Measurements from ENCODE around the gene PDE4B. TPM values are rescaled to one million over a fixed set of nuclear protein-coding genes. Genes with fewer than 3 reads are reported as not detected.

PDE4B gene
- total and polyA plus RNA-seq, 9 of the 15 experiments (the other 6 are each of a cell fraction or from before 2014, with no cell fraction given): 0.09 TPM; not detected in 8

DNA sequence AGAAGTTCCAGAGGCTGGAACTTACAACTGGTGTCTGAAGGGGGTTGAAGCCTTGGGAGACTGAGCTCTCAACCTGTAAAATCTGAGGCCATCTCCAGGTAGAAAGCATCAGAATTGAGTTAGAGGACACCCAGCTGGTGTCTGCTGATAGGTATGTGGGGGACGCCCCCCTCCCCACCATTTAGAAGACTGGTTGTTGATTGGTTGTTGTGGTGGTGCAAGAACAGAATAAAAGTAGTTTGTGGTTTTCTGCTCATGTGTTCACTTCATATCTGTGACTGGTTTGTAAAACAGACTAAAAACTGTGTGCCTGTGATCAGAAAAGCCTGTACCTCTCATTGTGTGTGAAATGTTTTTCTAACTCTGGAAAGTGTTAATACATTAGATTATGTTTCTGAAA, 33.2 kb upstream of the PDE4B start:
- Histone ChIP-seq H3K9ac (ENCODE audit: insufficient read depth in 1 of 2, low read depth in 2 of 2, low read length in 2 of 2) (no peak overlapping the region), H3K27me3 (ENCODE audit: control insufficient read depth in 2 of 2, insufficient read depth in 2 of 2, low read length in 2 of 2) (peaks cover 0 to 2% of the 10 kb centered on the region in 2 experiments; a peak in 1 of 5 replicates), H3K9me3 (replicated peaks; ENCODE audit: control insufficient read depth, insufficient read depth, low read depth, low read length) (no peaks in the 10 kb centered on the region), H3K27ac (ENCODE audit: extremely low read depth, low read depth, low read length) (no peak overlapping the region), H3K4me2 (ENCODE audit: insufficient read depth, low read length) (no peak overlapping the region), H3K4me3 (no peak overlapping the region), H3K36me3 (ENCODE audit: control insufficient read depth, insufficient read depth, low read length) (no peaks in the 10 kb centered on the region), H3K4me1 (replicated peaks in 1 of 2; ENCODE audit: control insufficient read depth in 2 of 2, insufficient read depth in 2 of 2, low read length in 2 of 2) (no peaks in the 10 kb centered on the region), H3K9me1 (ENCODE audit: control insufficient read depth, insufficient read depth, low read length) (no peaks in the 10 kb centered on the region), H2AFZ (ENCODE audit: low read depth, low read length) (no peak overlapping the region), H3K79me2 (ENCODE audit: control insufficient read depth, insufficient read depth, low read length) (no peaks in the 10 kb centered on the region), H4K20me1 (replicated peaks; ENCODE audit: control insufficient read depth, insufficient read depth, low read length) (no peaks in the 10 kb centered on the region)
- BruUV-seq (replicated peaks): no TSS peak
- in situ Hi-C loops (cut with MboI) (no loop called here), intact Hi-C loops (cut with micrococcal nuclease) (no loop called here)
- ATAC-seq (no peak), DNase-seq (ENCODE audit: extremely low read depth in 1 of 4, low spot score in 3 of 4) (peak in 1 of 4 experiments; percentile 1), FAIRE-seq (no peak)
- ChIA-PET CTCF (ENCODE audit: low intra/inter-chr PET ratio) (no interaction called here), POLR2A (no interaction called here)
- WGBS (ENCODE audit: insufficient coverage, low coverage, missing lambda C conversion rate): 9% methylated on average over 1 of the region's 1 CpG
- TF ChIP-seq ZFX (CRISPR knock-in tag; IDR thresholded peaks at IDR 0.05) (no peak), CBFA2T3 (IDR thresholded peaks at IDR 0.05) (0 out of 2 replicates have a peak, but pooled peaks have one; percentile 18)

DNA sequence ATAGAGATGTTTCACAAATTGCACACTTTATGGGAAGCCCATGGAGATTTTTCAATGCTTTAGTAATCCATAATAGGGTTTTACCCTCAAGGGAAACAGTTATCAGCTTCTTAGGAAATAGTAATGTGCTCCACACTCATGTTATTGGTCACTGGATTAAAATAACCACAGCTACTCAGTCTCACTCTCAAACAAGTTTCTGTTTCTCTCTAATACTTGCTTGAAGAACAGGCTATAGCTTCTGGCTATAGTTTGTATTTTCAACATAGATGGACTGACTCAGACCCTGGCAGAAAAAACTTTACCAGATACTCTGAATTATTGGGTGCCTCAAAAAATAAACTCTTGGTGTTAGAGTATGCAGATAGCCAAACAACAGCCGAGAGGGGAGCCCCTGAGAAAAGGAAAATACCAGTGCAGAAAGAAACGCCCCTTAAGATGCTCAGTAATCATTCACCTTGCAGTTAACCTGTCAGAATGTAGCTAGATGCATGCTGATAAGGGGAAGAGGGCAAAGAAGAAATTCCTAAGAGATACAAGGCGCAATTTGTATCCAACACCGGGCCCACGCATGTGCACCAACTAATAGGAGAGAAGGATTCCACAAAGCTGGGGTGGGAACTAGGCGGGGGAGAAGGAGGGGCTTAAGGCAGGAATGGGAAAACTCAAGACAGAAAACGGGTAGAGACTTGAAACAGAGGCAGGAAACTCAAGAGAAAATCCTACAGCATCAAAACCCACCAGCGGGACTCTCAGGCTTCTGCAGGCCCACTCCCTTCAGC, 30.4 kb upstream of the PDE4B start:
- H3K9me3 ChIP-seq (replicated peaks; ENCODE audit: control insufficient read depth, insufficient read depth, low read depth, low read length): no peaks in the 10 kb centered on the region
- no peak overlapping the region for H3K9ac ChIP-seq (ENCODE audit: insufficient read depth in 1 of 2, low read depth in 2 of 2, low read length in 2 of 2)
- no peaks in the 10 kb centered on the region for H3K27me3 ChIP-seq (ENCODE audit: control insufficient read depth in 2 of 2, insufficient read depth in 2 of 2, low read length in 2 of 2)
- in situ Hi-C loops (cut with MboI) (no loop called here), intact Hi-C loops (cut with micrococcal nuclease) (no loop called here)
- FAIRE-seq (no peak), ATAC-seq (no peak), DNase-seq (ENCODE audit: extremely low read depth in 1 of 4, low spot score in 3 of 4) (no peak)
- no peak overlapping the region for H2AFZ ChIP-seq (ENCODE audit: low read depth, low read length)
- no peak overlapping the region for H3K4me3 ChIP-seq
- BruUV-seq (replicated peaks): no TSS peak
- H3K9me1 ChIP-seq (ENCODE audit: control insufficient read depth, insufficient read depth, low read length): no peaks in the 10 kb centered on the region
- no peak overlapping the region for H3K27ac ChIP-seq (ENCODE audit: extremely low read depth, low read depth, low read length)
- POLR2A ChIA-PET: interaction anchor here (0.6 to 0.7 kb wide), 2 partner anchors 22 to 400 kb away, joined by 3 to 4 read pairs; no protein-coding TSS in a partner anchor
- WGBS (ENCODE audit: insufficient coverage, low coverage, missing lambda C conversion rate): 3% methylated on average over 8 of the region's 8 CpGs
- H3K36me3 ChIP-seq (ENCODE audit: control insufficient read depth, insufficient read depth, low read length): no peaks in the 10 kb centered on the region
- CTCF ChIA-PET (ENCODE audit: low intra/inter-chr PET ratio): no interaction called here
- H3K79me2 ChIP-seq (ENCODE audit: control insufficient read depth, insufficient read depth, low read length): no peaks in the 10 kb centered on the region
- TF ChIP-seq SIN3A (IDR thresholded peaks at IDR 0.05; ENCODE audit: borderline replicate concordance in 2 of 2, control insufficient read depth in 1 of 2, low read depth in 2 of 2, low read length in 2 of 2): no peak
- no peaks in the 10 kb centered on the region for H4K20me1 ChIP-seq (replicated peaks; ENCODE audit: control insufficient read depth, insufficient read depth, low read length)
- H3K4me2 ChIP-seq (ENCODE audit: insufficient read depth, low read length): no peak overlapping the region
- no peaks in the 10 kb centered on the region for H3K4me1 ChIP-seq (replicated peaks in 1 of 2; ENCODE audit: control insufficient read depth in 2 of 2, insufficient read depth in 2 of 2, low read length in 2 of 2)
